ENCODE results near the gene TACC2. TPM values are rescaled to one million over a fixed set of nuclear protein-coding genes. Genes with fewer than 3 reads are reported as not detected.

The TACC2 gene
- total and polyA plus RNA-seq, 2 experiments from 2014 or later = 4.3 to 16.7 TPM

DNA sequence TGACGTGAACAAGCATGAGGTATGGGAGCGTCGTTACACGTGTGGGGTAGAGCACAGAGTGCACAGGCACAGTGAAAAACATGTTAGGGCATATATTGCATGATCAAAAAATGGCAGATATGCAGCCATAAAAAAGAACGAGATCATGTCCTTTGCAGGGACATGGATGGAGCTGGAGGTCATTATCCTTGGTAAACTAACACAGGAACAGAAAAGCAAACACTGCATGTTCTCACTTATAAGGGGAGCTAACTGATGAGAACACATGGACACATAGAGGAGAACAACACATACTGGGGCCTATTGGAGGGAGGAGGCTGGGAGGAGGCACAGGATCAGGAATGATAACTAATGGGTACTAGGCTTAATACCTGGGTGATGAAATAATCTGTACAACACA, 66.3 kb downstream of the TACC2 start:
- WGBS, 2 experiments (ENCODE audit: low coverage in 1 of 2, low lambda C conversion rate in 2 of 2, missing lambda C conversion rate in 2 of 2) = 86 to 88% methylated on average over 5 of the region's 5 CpGs
- in situ Hi-C loops (cut with MboI) = no loop called here

DNA sequence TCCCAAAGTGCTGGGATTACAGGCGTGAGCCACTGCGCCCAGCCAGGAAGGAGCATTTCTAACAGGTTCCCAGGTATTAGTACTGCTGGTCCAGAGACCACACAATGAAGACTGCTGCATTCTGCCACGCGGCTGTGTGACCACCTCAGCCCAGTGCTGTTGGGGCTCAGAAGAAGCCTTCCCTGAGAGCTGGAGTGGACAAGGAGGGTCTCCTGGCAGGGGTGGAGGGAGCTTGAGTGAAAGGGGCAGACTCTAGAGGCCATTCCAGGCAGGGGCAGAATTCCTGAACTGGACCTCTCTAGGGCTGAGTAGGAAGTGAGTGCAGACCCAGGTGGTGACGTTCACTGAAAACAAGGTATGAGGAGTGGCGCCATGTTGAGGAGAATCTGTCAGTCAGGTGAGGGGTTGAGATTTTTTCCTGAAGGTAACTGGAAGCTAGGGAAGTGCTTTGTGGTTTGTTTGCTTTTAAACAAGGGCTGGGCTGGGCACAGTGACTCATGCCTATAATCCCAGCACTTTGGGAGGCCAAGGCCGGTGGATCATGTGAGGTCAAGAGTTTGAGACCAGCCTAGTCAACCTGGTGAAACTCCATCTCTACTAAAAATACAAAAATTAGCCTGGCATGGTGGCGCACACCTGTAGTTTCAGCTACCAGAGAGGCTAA, 67.6 kb downstream of the TACC2 start:
- Histone ChIP-seq H3K36me3 (ENCODE audit: low read depth) (no peaks in the 10 kb centered on the region), H3K4me1 (ENCODE audit: insufficient read depth) (peaks cover 3% of the 10 kb centered on the region; the same call in 1 of the 2 replicates), H3K27me3 (replicated peaks; ENCODE audit: insufficient read depth) (no peaks in the 10 kb centered on the region), H3K9me2 (ENCODE audit: insufficient read depth) (no peaks in the 10 kb centered on the region), H3K4me3 (no peak overlapping the region), H3K9ac (no peak overlapping the region), H2AFZ (no peak overlapping the region), H3K27ac (no peak overlapping the region), H3K9me3 (ENCODE audit: low read depth) (no peaks in the 10 kb centered on the region), H3K4me2 (ENCODE audit: unreplicated experiment) (no peak overlapping the region), H4K20me1 (ENCODE audit: insufficient read depth) (no peaks in the 10 kb centered on the region), H3F3A (ENCODE audit: insufficient read depth) (no peaks in the 10 kb centered on the region), H3K79me2 (ENCODE audit: insufficient read depth) (no peaks in the 10 kb centered on the region)
- in situ Hi-C loops (cut with MboI) = no loop called here
- DNase-seq = peak; percentile 8
- 93 to 94% methylated on average over 8 of the region's 8 CpGs for WGBS, 2 experiments (ENCODE audit: low coverage in 1 of 2, low lambda C conversion rate in 2 of 2, missing lambda C conversion rate in 2 of 2)
- no peak for TF ChIP-seq EZH2phosphoT487 (IDR thresholded peaks at IDR 0.05; ENCODE audit: insufficient read depth, low read depth)
- no peak for TF ChIP-seq EZH2 (IDR thresholded peaks at IDR 0.05; ENCODE audit: insufficient read depth, poor library complexity, severe bottlenecking)

More for the DNA sequence above, 66.3 kb downstream of the TACC2 start:
- Histone ChIP-seq H3K4me1 (ENCODE audit: insufficient read depth) (peaks cover 7% of the 10 kb centered on the region), H3K36me3 (ENCODE audit: low read depth) (no peaks in the 10 kb centered on the region), H3F3A (ENCODE audit: insufficient read depth) (no peaks in the 10 kb centered on the region), H3K27me3 (replicated peaks; ENCODE audit: insufficient read depth) (no peaks in the 10 kb centered on the region), H3K9me3 (ENCODE audit: low read depth) (no peaks in the 10 kb centered on the region), H3K9ac (no peak overlapping the region), H2AFZ (no peak overlapping the region), H4K20me1 (ENCODE audit: insufficient read depth) (no peaks in the 10 kb centered on the region), H3K79me2 (ENCODE audit: insufficient read depth) (no peaks in the 10 kb centered on the region), H3K4me2 (ENCODE audit: unreplicated experiment) (no peak overlapping the region), H3K4me3 (no peak overlapping the region), H3K9me2 (ENCODE audit: insufficient read depth) (no peaks in the 10 kb centered on the region), H3K27ac (no peak overlapping the region)
- no peak for DNase-seq
- TF ChIP-seq EZH2phosphoT487 (IDR thresholded peaks at IDR 0.05; ENCODE audit: insufficient read depth, low read depth) (no peak), EZH2 (IDR thresholded peaks at IDR 0.05; ENCODE audit: insufficient read depth, poor library complexity, severe bottlenecking) (no peak)

DNA sequence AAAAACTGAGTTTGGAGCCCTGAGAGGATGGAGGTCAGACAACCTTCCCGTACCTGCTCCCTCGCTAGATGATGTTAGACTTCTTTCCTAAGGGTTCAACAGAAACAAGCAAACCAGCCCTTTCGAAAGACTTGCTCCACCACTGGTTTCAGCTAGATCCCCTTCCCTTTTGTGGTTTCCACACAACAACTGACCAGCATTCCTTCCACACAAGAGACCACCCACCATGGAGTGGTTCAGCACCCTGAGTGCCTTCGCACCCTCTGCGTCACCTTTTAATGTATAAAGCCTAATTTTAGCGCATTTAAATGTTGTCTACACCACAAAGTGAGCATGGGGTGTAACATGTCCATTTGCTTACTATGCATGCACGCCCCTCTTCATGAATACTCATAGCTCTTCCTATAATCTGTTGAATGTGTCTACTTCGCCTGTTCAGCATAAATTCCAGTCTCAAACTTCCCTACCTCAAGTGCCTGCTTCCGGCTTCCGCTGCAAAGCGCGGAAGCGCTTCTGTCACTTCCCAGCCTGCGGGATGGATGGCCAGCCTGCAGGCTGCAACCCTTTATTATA, 69.0 kb downstream of the TACC2 start:
- Histone ChIP-seq H3K9ac (no peak overlapping the region), H3K4me1 (ENCODE audit: insufficient read depth) (peaks cover 4% of the 10 kb centered on the region), H3K4me2 (ENCODE audit: unreplicated experiment) (no peak overlapping the region), H3K27me3 (replicated peaks; ENCODE audit: insufficient read depth) (no peaks in the 10 kb centered on the region), H3K79me2 (ENCODE audit: insufficient read depth) (no peaks in the 10 kb centered on the region), H3K27ac (no peak overlapping the region), H2AFZ (no peak overlapping the region), H3F3A (ENCODE audit: insufficient read depth) (no peaks in the 10 kb centered on the region), H3K36me3 (ENCODE audit: low read depth) (no peaks in the 10 kb centered on the region), H3K9me2 (ENCODE audit: insufficient read depth) (no peaks in the 10 kb centered on the region), H3K9me3 (ENCODE audit: low read depth) (no peaks in the 10 kb centered on the region), H3K4me3 (no peak overlapping the region), H4K20me1 (ENCODE audit: insufficient read depth) (no peaks in the 10 kb centered on the region)
- WGBS, 2 experiments (ENCODE audit: low coverage in 1 of 2, low lambda C conversion rate in 2 of 2, missing lambda C conversion rate in 2 of 2) = 91 to 92% methylated on average over 14 of the region's 14 CpGs
- in situ Hi-C loops (cut with MboI) = no loop called here
- TF ChIP-seq EZH2phosphoT487 (IDR thresholded peaks at IDR 0.05; ENCODE audit: insufficient read depth, low read depth) (no peak), EZH2 (IDR thresholded peaks at IDR 0.05; ENCODE audit: insufficient read depth, poor library complexity, severe bottlenecking) (no peak)
- DNase-seq = no peak

DNA sequence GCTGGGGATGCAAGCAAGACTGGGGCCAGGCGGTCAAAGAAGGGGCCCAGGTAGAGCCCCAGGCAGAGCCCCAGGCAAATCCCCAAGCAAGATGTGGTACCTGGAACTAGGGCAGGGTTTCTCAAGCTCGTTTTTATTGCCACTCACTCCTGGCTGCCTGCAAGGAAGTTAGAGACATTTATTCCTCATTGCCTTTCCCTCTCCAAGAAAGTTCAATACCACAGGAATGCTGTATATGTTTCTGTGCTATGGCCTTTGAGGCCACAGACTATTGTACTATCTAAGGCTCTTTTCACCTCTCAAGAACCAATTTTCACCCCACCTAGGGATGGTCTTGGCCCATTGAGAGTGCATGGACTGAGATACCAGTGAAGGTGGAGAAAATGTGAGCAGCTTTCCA, 71.3 kb downstream of the TACC2 start:
- no peak overlapping the region for H3K9ac ChIP-seq
- no peaks in the 10 kb centered on the region for H3K9me3 ChIP-seq (ENCODE audit: low read depth)
- in situ Hi-C loops (cut with MboI) = no loop called here
- H4K20me1 ChIP-seq (ENCODE audit: insufficient read depth) = no peaks in the 10 kb centered on the region
- H3K9me2 ChIP-seq (ENCODE audit: insufficient read depth) = no peaks in the 10 kb centered on the region
- H2AFZ ChIP-seq = no peak overlapping the region
- no peak overlapping the region for H3K4me3 ChIP-seq
- H3K79me2 ChIP-seq (ENCODE audit: insufficient read depth) = no peaks in the 10 kb centered on the region
- 48 to 56% methylated on average over 2 of the region's 2 CpGs for WGBS, 2 experiments (ENCODE audit: low coverage in 1 of 2, low lambda C conversion rate in 2 of 2, missing lambda C conversion rate in 2 of 2)
- H3K4me2 ChIP-seq (ENCODE audit: unreplicated experiment) = no peak overlapping the region
- H3F3A ChIP-seq (ENCODE audit: insufficient read depth) = no peaks in the 10 kb centered on the region
- no peak for TF ChIP-seq EZH2 (IDR thresholded peaks at IDR 0.05; ENCODE audit: insufficient read depth, poor library complexity, severe bottlenecking)
- TF ChIP-seq EZH2phosphoT487 (IDR thresholded peaks at IDR 0.05; ENCODE audit: insufficient read depth, low read depth) = no peak
- no peaks in the 10 kb centered on the region for H3K36me3 ChIP-seq (ENCODE audit: low read depth)
- H3K4me1 ChIP-seq (ENCODE audit: insufficient read depth) = peaks cover 8% of the 10 kb centered on the region
- DNase-seq = peak; percentile 36
- H3K27me3 ChIP-seq (replicated peaks; ENCODE audit: insufficient read depth) = no peaks in the 10 kb centered on the region
- no peak overlapping the region for H3K27ac ChIP-seq
